ENCODE measurements around the gene DMPK. TPM values are rescaled to one million over a fixed set of nuclear protein-coding genes. Genes with fewer than 3 reads are reported as not detected.

DMPK gene
- total RNA-seq, 1 experiment from 2014 or later, result 18.3 TPM

Other genes with a start within 250 kb of the DMPK start
- gene OPA3, start 197.7 kb downstream of the DMPK start, total RNA-seq (2014; rRNA removed), result 9.4 and 10.1 TPM in 2 replicates
- 3.1 and 3.7 TPM in 2 replicates for gene GPR4, start 180.3 kb downstream of the DMPK start, total RNA-seq (2014; rRNA removed)
- 28.9 and 37.8 TPM in 2 replicates for gene EML2, start 143.1 kb downstream of the DMPK start, total RNA-seq (2014; rRNA removed)
- 1.9 and 4.8 TPM in 2 replicates for gene GIPR, start 114.3 kb downstream of the DMPK start, total RNA-seq (2014; rRNA removed)
- 554 and 631 TPM in 2 replicates for gene SNRPD2, start 90.5 kb downstream of the DMPK start, total RNA-seq (2014; rRNA removed)
- gene QPCTL, start 89.8 kb downstream of the DMPK start, total RNA-seq (2014; rRNA removed), result 9.8 and 13.4 TPM in 2 replicates
- gene FBXO46, start 51.6 kb downstream of the DMPK start, total RNA-seq (2014; rRNA removed), result 12.8 and 16.1 TPM in 2 replicates
- gene MEIOSIN, start 49.1 kb downstream of the DMPK start, total RNA-seq (2014; rRNA removed), result not detected in 2 replicates
- gene SIX5, start 13.2 kb downstream of the DMPK start, total RNA-seq (2014; rRNA removed), result 9.3 and 13.6 TPM in 2 replicates
- gene DMWD, start 10.4 kb upstream of the DMPK start, total RNA-seq (2014; rRNA removed), result 34.9 and 50.3 TPM in 2 replicates
- 0.12 TPM in 1 of 2 replicates, not detected in the other for gene RSPH6A, start 32.8 kb upstream of the DMPK start, total RNA-seq (2014; rRNA removed)
- 36.6 and 67.3 TPM in 2 replicates for gene SYMPK, start 80.7 kb upstream of the DMPK start, total RNA-seq (2014; rRNA removed)
- gene FOXA3, start 81.8 kb upstream of the DMPK start, total RNA-seq (2014; rRNA removed), result 0.33 and 0.40 TPM in 2 replicates
- 31.5 and 38.6 TPM in 2 replicates for gene IRF2BP1, start 103.7 kb upstream of the DMPK start, total RNA-seq (2014; rRNA removed)
- 5.4 and 12.0 TPM in 2 replicates for gene MYPOP, start 120.1 kb upstream of the DMPK start, total RNA-seq (2014; rRNA removed)
- gene NANOS2, start 132.3 kb upstream of the DMPK start, total RNA-seq (2014; rRNA removed), result not detected in 2 replicates
- gene NOVA2, start 191.4 kb upstream of the DMPK start, total RNA-seq (2014; rRNA removed), result 0.06 TPM in 1 of 2 replicates, not detected in the other
- 6.3 and 7.7 TPM in 2 replicates for gene CCDC61, start 213.0 kb upstream of the DMPK start, total RNA-seq (2014; rRNA removed)
- not detected in 2 replicates for gene PGLYRP1, start 240.6 kb upstream of the DMPK start, total RNA-seq (2014; rRNA removed)

All from PC-3 (cell line).